Left hindlimb (tissue), 1 donor: Measurements from ENCODE around the gene LRMDA.
"Not testable (repeated sequence)": the region's sequence is repeated elsewhere in the genome, so short reads cannot be mapped to it uniquely, and the experiment has no call there.

Source experiments
- DNase-seq: peaks from one replicate; pipeline ENCODE4 v3.0.0-alpha.2; 2018

Gene LRMDA

GRCh38 chr10:76114581-76115001, 683.2 kb downstream of the LRMDA start:
- no peak for DNase-seq

- no peak for DNase-seq
Measured at GRCh38 chr10:76115131-76115470, 683.7 kb downstream of the LRMDA start.

GRCh38 chr10:76115471-76116155, 684.2 kb downstream of the LRMDA start:
- no peak for DNase-seq

- no peak for DNase-seq
Measured at GRCh38 chr10:76116523-76116922, 685.1 kb downstream of the LRMDA start.

GRCh38 chr10:76117949-76118348, 686.5 kb downstream of the LRMDA start:
- DNase-seq = no peak

GRCh38 chr10:76119036-76119435, 687.6 kb downstream of the LRMDA start:
- DNase-seq = no peak

GRCh38 chr10:76119515-76119914, 688.1 kb downstream of the LRMDA start:
- no peak for DNase-seq

- DNase-seq = no peak
Measured at GRCh38 chr10:76122056-76122455, 690.6 kb downstream of the LRMDA start.

- no peak for DNase-seq
Measured at GRCh38 chr10:76124280-76124679, 692.9 kb downstream of the LRMDA start.

- DNase-seq = no peak
Measured at GRCh38 chr10:76125900-76126299, 694.5 kb downstream of the LRMDA start.

- DNase-seq = no peak
Measured at GRCh38 chr10:76126607-76127527, 695.4 kb downstream of the LRMDA start.

- DNase-seq = no peak
Measured at GRCh38 chr10:76127984-76128589, 696.7 kb downstream of the LRMDA start.

- DNase-seq = no peak
Measured at GRCh38 chr10:76129213-76129612, 697.8 kb downstream of the LRMDA start.

- no peak for DNase-seq
Measured at GRCh38 chr10:76130892-76131291, 699.5 kb downstream of the LRMDA start.

GRCh38 chr10:76133597-76134255, 702.3 kb downstream of the LRMDA start:
- DNase-seq = no peak

- no peak for DNase-seq
Measured at GRCh38 chr10:76136961-76137360, 705.5 kb downstream of the LRMDA start.

GRCh38 chr10:76138286-76138685, 706.9 kb downstream of the LRMDA start:
- no peak for DNase-seq

GRCh38 chr10:76138906-76139305, 707.5 kb downstream of the LRMDA start:
- DNase-seq = no peak

GRCh38 chr10:76139431-76139830, 708.0 kb downstream of the LRMDA start:
- DNase-seq = no peak

- DNase-seq = no peak
Measured at GRCh38 chr10:76141376-76141775, 710.0 kb downstream of the LRMDA start.

GRCh38 chr10:76148217-76148616, 716.8 kb downstream of the LRMDA start:
- not testable (repeated sequence) for DNase-seq

- DNase-seq = no peak
Measured at GRCh38 chr10:76149182-76149581, 717.8 kb downstream of the LRMDA start.

GRCh38 chr10:76149602-76150138, 718.2 kb downstream of the LRMDA start:
- DNase-seq = no peak
